RPMI8226 (cell line): ENCODE results near the gene TATDN2.
A peak's percentile ranks its signal among the peaks of the same experiment; 100 is the strongest.
"Not testable (repeated sequence)": the region's sequence is repeated elsewhere in the genome, so short reads cannot be mapped to it uniquely, and the experiment has no call there.

Experiments used
- DNase-seq: peaks from one replicate; pipeline ENCODE4 v3.0.0-alpha.2; 2015

TATDN2 gene

DNA sequence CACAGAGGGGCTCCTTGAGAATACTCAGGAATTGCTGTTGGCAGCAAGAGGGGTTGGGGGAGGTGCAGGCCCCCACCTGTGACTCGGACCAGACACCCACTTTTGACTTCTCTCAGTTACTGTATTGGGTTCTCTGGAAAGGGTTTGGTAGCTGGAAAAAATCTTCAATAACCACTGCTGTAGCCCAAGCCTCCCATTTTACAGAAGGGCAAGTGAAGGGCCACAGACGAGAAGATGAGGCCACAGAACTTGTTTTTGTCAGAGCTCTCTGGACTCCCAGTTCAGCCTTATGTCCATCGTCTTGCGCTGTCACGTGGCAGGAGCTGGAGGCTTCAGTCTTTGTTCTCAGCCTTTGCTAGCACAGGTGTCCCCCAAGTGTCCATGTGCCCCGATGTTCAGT, 12.7 kb upstream of the TATDN2 start:
- DNase-seq, result no peak

DNA sequence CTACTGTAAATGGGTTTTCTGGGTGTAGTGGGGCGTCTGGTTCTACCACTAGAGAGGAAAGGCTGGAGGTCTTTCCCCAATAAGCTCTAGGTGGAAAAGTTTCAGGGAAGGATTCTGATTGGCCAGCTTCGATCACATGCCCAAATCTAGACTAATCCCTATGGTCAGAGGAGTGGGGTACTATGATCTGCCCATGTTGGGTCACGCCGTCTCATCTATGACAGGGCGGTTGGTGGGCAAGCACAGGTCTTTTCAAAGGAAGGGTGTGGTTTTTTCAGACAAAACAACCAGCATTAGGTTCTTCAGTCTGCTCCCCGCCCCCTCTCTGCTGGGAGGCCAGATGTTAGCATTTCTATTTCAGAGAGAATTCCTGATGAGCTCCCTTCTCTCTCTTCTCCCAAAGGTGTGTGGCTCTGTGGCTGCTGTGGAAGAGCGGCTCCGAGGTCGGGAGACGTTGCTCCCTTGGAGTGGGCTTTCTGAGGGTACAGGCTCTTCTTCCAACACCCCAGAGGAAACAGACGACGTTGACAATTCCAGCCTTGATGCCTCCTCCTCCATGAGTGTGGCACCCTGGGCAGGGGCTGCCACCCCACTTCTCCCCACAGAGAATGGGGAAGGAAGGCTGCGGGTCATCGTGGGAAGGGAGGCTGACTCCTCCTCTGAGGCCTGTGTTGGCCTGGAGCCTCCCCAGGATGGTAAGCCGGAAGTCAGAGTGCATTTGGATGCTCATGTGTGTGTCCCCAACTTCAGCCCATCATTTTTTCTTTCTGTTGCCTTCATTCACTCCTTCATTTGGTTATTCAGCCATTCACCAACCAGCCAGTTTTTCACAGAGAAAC, 9.7 kb upstream of the TATDN2 start:
- no peak for DNase-seq

DNA sequence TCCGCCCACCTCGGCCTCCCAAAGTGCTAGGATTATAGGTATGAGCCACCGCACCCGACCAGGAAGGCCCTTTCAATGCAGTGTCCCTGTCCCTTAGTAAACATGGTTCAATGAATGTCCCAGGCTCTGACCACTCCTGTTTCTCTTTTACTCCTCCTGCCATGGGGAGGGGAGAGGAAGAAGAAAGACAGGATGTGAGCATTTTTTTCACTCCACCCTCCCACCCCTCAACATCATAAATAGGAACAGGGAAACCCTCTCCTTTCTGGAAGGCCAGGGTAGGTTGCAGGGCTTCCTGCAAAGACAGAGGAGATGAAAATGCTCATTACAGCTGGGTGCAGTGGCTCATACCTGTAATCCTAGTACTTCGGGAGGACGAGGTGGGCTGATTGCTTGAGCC, 7.5 kb upstream of the TATDN2 start:
- no peak for DNase-seq

DNA sequence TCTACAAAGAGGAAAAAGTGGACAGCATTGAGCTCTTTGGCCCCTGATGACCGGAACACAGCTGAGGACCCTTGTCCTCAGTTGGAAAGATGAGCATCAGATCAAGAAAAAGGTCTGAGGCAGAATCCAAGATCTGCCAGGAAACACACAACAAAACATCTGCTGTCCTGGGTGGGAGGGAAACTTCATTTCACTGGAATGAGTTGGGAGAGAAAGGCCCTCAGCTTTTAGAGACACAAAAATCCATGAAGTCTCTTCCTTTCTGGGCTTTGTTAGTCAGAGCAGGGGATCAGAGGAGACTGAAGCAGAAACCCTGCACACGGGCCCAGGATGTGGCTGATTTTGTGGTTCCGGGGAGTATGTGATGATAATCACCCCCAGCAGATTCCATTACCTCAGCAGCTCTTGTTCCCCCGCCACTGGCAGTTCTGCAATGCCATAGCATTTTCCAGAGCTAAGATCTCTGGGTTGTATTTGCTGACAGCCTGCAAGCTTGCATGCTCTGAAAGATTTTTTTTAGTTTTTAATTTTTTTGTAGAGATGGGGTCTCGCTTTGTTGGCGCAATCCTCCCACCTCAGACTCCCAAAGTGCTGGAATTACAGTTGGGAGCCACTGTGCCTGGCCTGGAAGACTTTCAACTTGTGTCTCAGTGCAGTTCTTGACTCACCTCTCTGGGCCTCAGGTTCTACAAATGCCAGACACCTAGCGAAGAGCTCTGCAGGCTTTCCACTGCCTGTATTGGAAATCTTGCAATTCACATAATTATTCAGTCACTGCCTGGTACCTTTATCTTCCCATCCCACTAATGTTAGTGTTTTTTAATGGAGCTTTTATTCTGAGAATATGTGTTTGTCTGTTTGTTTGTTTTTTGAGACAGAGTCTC, 5.8 kb upstream of the TATDN2 start:
- peak; percentile 53 for DNase-seq

DNA sequence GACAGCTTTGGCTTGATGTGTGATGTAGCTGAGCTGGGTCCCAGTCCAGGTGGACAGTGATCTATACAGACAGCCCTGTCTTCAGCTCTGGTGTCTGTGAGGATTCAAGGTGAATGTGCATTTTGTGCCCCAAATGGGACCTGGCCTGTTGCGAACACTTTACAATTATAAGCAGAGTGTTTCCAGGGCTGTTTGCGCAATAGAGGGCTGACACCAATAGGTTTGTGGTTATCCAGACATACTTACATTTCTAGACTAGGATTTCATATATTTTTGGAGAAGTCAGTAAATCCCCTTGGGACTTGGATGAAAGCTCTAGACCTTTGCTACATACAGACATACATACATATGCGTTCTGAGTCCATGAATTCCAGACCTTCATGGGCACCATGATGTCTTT, 4.2 kb upstream of the TATDN2 start:
- no peak for DNase-seq

DNA sequence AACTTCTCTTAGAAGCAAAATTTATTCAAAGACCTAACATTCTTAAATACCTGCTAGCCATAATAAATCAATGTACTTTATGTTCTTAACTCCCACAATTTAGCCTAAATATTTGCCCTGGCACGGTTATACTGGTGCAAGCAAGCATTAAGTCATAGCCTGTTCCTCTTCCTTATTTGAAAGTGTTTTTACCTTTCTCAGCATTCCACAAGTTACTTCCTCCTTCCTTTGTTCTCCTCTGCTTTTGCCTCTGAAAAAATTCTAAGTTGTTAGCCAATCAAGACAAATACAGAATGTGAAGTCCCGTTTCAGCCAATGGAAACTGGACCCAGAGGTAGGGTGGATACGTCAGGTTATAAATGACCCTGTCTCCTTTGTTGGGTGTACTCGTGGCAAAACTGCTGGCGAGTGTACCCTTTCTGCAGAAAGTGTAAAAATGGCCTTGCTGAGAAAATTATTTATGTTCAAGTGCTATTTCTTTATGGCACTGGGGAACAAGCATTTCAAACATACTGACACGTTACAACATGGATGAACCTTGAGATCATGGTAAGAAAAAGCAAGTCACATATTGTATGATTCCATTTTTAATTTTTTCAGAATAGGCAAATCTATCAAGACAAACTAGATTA, 3.1 kb upstream of the TATDN2 start:
- DNase-seq, result no peak

DNA sequence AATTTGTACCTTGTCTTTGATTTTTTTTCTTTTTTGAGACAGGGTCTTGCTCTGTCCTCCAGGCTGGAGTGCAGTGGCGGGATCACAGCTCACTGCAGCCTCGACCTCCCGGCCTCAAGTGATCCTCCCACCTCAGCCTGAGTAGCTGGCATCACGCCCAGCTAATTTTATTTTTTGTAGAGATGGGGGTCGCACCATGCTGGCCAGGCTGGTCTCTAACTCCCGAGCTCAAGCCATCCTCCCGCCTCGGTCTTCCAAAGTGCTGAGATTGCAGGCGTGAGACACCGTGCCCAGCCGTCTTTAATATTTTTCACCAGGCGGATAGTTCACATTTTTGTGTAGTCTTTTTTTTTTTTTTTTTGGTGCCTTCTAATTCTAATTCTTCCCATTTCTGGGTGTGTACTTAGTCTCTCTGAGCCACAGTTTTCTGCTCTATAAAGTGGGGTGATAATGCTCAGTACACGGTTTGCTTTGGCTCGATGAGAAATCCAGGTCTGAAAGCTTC, 528 bp upstream of the TATDN2 start:
- no peak for DNase-seq

DNA sequence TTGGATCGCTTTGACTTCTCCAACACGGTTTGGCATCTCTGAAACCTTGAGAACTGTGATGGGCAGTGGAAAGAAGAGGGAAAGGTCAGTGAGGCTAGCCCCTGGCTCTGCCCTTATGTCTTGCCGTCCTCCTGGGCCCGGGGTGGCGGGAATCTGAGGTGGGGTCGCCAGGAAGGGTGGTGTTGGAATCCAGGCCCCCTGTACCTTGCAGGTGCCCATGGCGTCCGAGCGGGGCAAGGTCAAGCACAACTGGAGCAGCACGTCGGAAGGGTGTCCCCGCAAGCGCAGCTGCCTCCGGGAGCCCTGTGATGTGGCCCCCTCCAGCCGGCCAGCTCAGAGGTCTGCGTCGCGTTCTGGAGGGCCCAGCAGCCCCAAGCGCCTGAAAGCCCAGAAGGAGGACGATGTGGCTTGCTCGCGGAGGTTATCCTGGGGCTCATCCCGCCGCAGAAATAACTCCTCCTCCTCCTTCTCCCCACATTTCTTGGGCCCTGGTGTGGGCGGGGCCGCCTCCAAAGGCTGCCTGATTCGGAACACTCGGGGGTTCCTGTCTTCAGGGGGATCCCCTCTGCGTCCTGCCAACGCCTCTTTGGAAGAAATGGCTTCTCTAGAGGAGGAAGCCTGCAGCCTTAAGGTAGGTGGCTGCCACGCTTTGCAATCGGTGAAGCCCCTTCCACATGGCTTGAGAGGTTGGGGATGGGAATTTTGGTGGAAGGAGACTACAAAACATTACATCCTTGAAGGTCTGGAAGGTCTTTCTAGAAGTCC, 907 bp downstream of the TATDN2 start:
- DNase-seq, result peak; percentile 35

DNA sequence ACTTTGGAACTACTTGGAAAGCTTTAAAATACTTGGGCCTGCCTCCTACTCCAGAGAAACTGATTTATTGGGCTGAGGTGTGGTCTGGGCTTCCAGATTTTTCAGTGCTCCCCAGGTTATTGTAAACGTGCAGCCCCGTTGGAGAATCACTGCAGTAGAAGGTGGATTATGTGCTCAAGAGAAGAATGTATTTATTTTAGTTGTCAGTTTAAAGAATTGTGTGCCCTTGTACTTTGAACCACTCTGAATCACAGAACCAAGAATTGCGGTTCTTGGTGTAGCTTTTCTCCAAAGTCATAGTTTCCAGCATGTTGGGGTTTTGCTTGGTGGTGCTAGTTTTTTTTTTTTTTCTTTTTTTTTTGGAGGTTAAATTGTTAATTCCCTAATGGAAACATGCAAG, 1.6 kb downstream of the TATDN2 start:
- DNase-seq, result no peak

DNA sequence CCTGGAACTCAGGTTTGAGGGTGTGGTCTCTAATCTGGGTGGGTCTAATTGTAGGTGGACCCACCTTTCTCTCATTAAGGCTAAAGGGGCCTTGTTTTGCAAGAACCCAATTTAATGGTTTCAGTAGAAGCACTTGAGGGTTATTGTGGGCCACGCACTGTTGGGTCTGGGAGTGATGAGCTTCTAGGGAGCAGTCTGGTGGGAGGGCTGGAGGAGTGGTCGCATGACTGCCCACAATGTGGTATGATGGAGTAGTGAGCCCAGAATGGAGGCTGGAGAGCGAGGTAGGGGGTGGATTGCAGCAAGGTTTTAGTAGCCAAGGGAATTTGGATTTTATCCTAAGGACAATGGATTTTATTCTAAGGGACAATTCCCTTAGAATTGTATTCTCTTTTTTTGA, 2.7 kb downstream of the TATDN2 start:
- DNase-seq, result no peak

DNA sequence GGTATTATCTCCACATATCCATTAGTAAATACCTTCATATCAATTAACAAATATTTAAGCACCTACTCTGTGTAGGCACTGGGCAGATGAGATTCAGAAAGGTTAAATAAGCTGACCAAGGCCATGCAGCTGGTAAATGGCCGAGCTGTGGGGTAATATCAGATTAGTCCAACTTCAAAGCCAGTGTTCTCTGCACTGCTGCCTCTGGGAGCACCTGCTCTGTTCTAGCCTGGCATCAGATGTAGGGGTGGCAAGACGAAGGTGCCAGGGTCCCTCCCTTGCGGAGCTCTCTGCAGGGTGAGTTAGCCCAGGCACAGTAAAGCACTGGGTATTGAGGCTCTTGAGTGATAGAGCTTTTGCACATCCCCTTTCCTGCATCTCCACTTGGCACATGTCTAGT, 5.5 kb downstream of the TATDN2 start:
- DNase-seq, result no peak

DNA sequence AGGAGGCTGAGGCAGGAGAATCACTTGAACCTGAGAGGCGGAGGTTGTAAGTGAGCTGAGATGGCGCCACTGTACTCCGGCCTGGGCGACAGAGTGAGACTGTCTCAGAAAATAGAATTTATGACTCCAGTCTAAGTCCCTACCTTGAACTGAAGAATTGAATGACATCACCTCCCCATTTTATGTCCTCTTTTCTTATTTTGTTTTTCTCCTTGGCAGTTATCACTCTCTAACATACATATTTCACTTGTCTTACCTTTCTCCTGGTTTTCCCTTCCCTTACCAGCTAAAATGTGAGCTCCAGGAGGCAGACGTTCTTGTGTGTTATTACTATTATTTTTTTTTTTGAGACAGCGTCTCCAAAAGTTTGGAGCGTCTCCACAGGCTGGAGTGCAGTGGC, 7.6 kb downstream of the TATDN2 start:
- no peak for DNase-seq

DNA sequence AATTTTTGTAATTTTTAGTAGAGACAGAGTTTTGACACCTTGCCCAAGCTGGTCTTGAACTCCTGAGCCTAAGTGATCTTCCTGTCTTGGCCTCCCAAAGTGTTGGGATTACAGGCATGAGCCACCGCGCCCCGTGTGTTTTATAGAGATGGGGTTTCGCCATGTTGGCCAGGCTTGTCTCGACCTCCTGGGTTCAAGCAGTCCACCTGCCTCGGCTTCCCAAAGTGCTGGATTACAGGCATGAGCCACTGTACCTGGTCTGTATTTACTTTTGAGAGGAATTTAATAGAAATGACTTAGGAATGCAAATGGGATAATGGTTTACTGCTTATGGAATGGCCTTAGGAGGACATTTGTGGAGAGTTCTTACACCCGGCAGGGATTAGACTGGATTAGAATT, 10.8 kb downstream of the TATDN2 start:
- DNase-seq, result no peak

DNA sequence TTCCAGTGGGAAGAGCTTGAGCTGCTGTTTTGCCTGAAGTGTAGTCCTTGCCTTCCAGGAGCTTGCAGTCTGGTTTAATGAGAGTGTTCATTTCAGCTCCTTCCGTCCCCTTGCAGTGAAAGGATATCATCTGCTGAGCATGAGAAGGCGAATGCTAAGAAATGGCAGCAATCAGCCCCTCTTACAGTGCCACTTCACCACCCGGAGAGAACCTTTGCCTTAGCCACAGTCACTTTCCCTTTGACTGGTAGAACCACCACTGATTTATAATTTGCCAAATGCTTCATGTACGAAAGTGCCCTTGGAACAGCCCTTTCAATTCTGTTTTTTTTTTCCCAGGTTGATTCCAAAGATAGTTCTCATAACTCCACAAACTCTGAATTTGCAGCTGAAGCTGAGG, 11.5 kb downstream of the TATDN2 start:
- DNase-seq, result no peak

DNA sequence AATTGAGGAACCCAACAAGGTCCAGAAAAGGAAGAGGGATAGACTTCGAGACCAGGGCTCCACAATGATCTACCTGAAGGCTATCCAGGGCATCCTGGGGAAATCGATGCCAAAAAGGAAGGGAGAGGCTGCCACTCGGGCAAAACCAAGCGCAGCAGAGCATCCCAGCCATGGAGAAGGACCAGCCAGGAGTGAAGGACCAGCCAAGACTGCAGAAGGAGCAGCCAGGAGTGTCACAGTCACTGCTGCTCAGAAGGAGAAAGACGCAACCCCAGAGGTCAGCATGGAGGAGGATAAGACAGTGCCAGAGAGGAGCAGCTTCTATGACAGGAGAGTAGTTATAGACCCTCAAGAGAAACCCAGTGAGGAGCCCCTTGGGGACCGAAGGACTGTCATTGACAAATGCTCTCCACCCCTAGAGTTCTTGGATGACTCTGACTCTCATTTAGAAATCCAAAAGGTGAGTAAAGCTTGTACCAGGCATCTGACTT, 12.0 kb downstream of the TATDN2 start:
- DNase-seq, result no peak

DNA sequence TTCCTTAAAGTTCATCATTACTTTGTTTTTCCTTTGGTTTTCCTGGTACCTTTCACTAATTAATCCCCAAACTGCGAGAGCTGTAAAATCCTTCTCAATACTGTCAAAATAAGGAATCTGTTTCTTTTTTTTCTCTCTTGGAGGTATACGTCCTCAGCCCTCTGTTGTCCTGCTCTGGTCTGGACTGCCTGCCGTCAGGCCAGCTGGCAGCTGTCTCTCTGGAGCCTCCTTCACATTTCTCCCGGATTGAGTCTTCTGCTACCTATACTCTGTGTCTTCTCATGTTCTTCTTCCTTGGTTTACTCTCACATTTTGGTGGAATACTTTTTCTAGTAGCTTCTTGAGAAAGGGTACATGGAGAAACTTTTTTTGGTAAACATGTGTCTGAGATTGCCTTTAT, 13.8 kb downstream of the TATDN2 start:
- DNase-seq, result no peak

DNA sequence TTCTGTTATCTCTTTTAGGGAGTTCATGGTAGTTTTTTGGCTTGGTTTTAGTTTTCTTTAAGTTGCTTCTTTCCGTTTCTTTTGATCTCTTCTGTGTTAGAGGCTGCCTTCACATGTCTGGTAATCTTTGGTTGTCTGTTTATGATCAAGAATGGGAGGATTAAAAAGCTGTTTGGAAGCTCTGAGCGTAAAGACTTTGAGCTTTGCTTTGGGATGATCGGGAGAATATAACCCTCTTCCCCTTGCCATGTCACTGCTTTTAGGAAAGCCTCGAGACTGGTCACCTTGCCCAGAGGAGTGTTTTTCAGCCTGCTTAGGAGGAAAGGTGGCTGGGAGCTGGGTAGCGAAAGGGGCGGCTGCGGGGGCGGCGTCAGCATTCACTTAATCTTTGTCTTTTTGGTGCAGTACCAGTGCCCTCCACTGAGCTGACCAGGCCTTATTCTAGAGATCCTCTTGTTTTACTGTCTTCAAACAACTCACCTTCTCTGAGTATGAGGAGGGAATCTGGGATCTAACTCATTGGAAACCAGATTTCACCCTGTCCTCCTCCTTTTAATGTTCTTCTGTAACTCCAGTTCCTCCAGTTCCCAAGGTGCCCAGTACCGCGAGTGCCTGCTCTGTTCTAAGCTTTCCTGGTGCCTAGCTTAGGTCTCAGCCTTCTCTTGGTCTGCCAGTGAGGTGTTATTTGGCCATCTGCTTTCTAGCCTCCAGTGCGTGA, 15.5 kb downstream of the TATDN2 start:
- peak; percentile 24 for DNase-seq

DNA sequence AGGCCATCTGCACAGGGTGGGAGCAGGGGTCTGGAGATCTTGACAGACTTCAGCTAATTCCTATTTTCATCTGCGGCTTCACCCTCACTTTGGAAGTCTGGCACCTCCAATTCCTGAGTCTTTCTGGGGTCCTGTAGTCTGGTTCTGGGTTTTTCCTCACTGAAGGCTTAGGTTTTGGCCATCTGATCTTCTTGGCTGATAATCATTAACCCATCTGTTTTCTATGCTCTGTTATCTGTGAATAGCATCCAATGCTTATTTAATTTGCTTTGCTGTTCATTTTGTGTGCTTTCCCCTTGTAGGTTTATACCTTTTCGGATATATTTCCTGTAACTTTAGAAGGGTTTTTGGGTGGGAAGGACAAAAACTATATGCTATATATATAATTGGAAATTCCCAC, 17.6 kb downstream of the TATDN2 start:
- no peak for DNase-seq

DNA sequence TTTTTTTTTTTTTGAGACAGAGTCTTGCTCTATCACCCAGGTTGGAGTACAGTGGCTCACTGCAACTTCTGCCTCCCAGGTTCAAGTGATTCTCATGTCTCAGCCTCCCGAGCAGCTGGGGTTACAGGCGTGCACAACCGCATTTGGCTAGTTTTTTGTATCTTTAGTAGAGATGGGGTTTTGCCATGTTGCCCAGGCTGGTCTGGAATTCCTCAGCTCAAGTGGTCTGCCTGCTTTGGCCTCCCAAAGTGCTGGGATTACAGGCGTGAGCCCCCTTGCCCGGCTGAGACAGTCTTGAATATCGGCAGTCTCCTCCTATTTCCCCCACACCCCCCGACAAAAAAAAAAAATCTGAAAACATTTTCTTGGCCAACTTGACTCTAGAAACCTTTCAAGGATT, 18.7 kb downstream of the TATDN2 start:
- not testable (repeated sequence) for DNase-seq

DNA sequence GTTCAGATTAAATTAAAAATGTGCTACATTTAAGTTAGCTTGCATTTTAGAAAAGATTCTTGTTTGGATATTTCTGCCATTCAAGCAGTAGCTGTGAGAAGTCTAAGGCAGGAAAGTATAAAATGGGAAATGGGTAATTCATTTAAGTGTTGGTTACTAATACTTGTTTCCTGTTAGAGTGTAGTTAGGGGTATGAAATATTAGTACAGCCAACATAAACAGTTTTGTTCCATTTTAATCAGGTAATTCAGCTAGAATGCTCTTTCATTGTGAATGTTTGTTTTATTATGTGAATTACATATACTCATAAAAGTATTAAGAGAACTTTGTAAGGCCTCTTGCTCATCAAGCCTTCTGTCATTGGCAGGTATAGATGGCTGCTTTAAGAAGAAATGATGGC, 19.9 kb downstream of the TATDN2 start:
- no peak for DNase-seq

DNA sequence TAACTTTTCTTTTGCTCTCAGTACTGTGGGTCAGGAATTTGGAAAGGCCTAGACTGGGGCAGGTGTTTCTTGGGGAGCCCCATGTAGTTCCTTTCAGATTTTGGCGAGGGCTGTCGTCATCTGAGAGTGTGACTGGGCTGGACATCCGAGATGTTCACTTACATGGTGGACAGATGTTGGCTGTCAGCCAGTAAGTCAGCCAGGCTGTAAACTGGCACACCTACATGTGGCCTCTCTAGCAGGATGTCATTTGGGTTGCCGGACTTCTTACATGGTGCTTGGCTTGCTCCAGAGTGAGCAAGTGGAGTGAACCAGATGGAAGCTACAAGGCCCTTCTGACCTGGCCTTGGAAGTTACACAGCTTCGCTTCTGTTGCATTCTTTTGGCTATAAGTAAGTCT, 20.7 kb downstream of the TATDN2 start:
- DNase-seq, result no peak

DNA sequence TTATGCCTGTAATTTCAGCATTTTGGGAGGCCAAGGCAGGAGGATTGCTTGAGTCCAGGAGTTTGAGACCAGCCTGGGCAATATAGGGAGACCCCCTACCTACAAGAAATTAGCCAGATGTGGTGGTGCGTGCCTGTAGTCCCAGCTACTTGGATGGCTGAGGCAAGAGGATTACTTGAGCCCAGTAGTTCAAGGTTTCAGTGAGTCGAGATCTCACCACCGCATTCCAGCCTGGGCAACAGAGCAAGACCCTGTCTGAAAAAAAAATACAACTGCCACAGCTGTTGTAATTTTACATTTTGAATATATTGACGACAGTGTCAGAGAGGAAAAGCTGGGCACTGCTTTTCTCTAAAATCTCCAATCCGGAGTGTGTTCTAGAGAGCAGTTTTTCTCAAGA, 21.2 kb downstream of the TATDN2 start:
- DNase-seq, result no peak
